SK-N-SH treated with all-trans-retinoic acid at 6 μM for 48 hours (cell line): ENCODE results near the gene ZBTB48.

Experiments used
- ATAC-seq: fragments of 200-7000 bp; cut with Tn5 transposase; 3 replicates; pipeline ENCODE4 v1.9.1; 2020; ENCODE audit warnings: mild to moderate bottlenecking, moderate library complexity
- ARNTL ChIP-seq: fragments of 450-650 bp; formaldehyde crosslinking; IDR thresholded peaks from 2 replicates; pipeline ENCODE4 v1.5.0; 2020; ENCODE audit warnings: low read depth, mild to moderate bottlenecking, moderate library complexity, borderline replicate concordance
- BACH2 ChIP-seq: fragments of 250-450 bp; sonication (Bioruptor Pico); IDR thresholded peaks from 2 replicates; pipeline ENCODE4 v1.9.0; 2021; ENCODE audit warnings: mild to moderate bottlenecking, borderline replicate concordance
- CREB5 ChIP-seq: fragments of 250-450 bp; sonication (Bioruptor Pico); IDR thresholded peaks from 2 replicates; pipeline ENCODE4 v1.5.1; 2020; ENCODE audit warnings: low read depth, mild to moderate bottlenecking, moderate library complexity
- CSDC2 ChIP-seq: fragments of 250-450 bp; sonication (Bioruptor Pico); IDR thresholded peaks from 2 replicates; pipeline ENCODE4 v1.5.0; 2020; ENCODE audit warnings: mild to moderate bottlenecking, moderate library complexity
- ESRRG ChIP-seq: fragments of 250-450 bp; sonication (Bioruptor Pico); IDR thresholded peaks from 2 replicates; pipeline ENCODE4 v1.6.1; 2021; ENCODE audit warnings: mild to moderate bottlenecking
- GLIS3 ChIP-seq: fragments of 250-450 bp; sonication (Bioruptor Pico); IDR thresholded peaks from 2 replicates; pipeline ENCODE4 v1.5.0; 2020; ENCODE audit warnings: mild to moderate bottlenecking, moderate library complexity
- OSR1 ChIP-seq: fragments of 250-450 bp; sonication (Bioruptor Pico); IDR thresholded peaks from 2 replicates; pipeline ENCODE4 v1.8.0; 2022; ENCODE audit warnings: moderate library complexity, mild to moderate bottlenecking, inconsistent platforms
- PPARA ChIP-seq: fragments of 250-450 bp; sonication (Bioruptor Pico); IDR thresholded peaks from 2 replicates; pipeline ENCODE4 v1.5.0; 2020; ENCODE audit warnings: mild to moderate bottlenecking, borderline replicate concordance
- RARB ChIP-seq: fragments of 250-450 bp; sonication (Bioruptor Pico); IDR thresholded peaks from 2 replicates; pipeline ENCODE4 v1.8.0; 2021; ENCODE audit warnings: mild to moderate bottlenecking, moderate library complexity
- SNAI2 ChIP-seq: fragments of 250-450 bp; sonication (Bioruptor Pico); IDR thresholded peaks from 2 replicates; pipeline ENCODE4 v1.5.0; 2020; ENCODE audit warnings: mild to moderate bottlenecking, moderate library complexity
- TCF4 ChIP-seq: fragments of 250-450 bp; sonication (Bioruptor Pico); IDR thresholded peaks from 2 replicates; pipeline ENCODE4 v1.8.0; 2021; ENCODE audit warnings: mild to moderate bottlenecking, moderate library complexity, borderline replicate concordance
- TOX ChIP-seq: fragments of 250-450 bp; sonication (Bioruptor Pico); IDR thresholded peaks from 2 replicates; pipeline ENCODE4 v1.8.0; 2021; ENCODE audit warnings: mild to moderate bottlenecking, moderate library complexity, borderline replicate concordance
- TSHZ2 ChIP-seq: fragments of 250-450 bp; sonication (Bioruptor Pico); IDR thresholded peaks from 2 replicates; pipeline ENCODE4 v1.5.0; 2020; ENCODE audit warnings: mild to moderate bottlenecking, moderate library complexity
- ZC3H10 ChIP-seq: fragments of 250-450 bp; sonication (Bioruptor Pico); IDR thresholded peaks from 2 replicates; pipeline ENCODE4 v1.5.1; 2021; ENCODE audit warnings: mild to moderate bottlenecking, moderate library complexity
- ZFP3 ChIP-seq: fragments of 250-450 bp; sonication (Bioruptor Pico); IDR thresholded peaks from 2 replicates; pipeline ENCODE4 v1.5.0; 2020; ENCODE audit warnings: mild to moderate bottlenecking, moderate library complexity
- ZFP30 ChIP-seq: fragments of 450-650 bp; formaldehyde crosslinking; IDR thresholded peaks from 2 replicates; pipeline ENCODE4 v1.5.0; 2022; ENCODE audit warnings: mild to moderate bottlenecking, moderate library complexity
- ZNF565 ChIP-seq: fragments of 450-650 bp; formaldehyde crosslinking; conservative IDR thresholded peaks from 2 replicates; pipeline ENCODE4 v1.5.0; 2020; ENCODE audit warnings: low read depth, mild to moderate bottlenecking, moderate library complexity
- ZNF70 ChIP-seq: fragments of 450-650 bp; formaldehyde crosslinking; IDR thresholded peaks from 2 replicates; pipeline ENCODE4 v1.5.0; 2020; ENCODE audit warnings: mild to moderate bottlenecking, moderate library complexity
- TF ChIP-seq, protein P1 (sequence below): fragments of 250-450 bp; sonication (Bioruptor Pico); IDR thresholded peaks from 2 replicates; pipeline ENCODE4 v1.8.0; 2021; ENCODE audit warnings: low read depth, mild to moderate bottlenecking, moderate library complexity, borderline replicate concordance
- TF ChIP-seq, protein P2 (sequence below): fragments of 250-450 bp; sonication (Bioruptor Pico); IDR thresholded peaks from 2 replicates; pipeline ENCODE4 v1.5.1; 2021; ENCODE audit warnings: mild to moderate bottlenecking, moderate library complexity
- TF ChIP-seq, protein P3 (sequence below): fragments of 250-450 bp; sonication (Bioruptor Pico); IDR thresholded peaks from 2 replicates; pipeline ENCODE4 v1.8.0; 2020; ENCODE audit warnings: mild to moderate bottlenecking, moderate library complexity, borderline replicate concordance

ZBTB48 gene

DNA sequence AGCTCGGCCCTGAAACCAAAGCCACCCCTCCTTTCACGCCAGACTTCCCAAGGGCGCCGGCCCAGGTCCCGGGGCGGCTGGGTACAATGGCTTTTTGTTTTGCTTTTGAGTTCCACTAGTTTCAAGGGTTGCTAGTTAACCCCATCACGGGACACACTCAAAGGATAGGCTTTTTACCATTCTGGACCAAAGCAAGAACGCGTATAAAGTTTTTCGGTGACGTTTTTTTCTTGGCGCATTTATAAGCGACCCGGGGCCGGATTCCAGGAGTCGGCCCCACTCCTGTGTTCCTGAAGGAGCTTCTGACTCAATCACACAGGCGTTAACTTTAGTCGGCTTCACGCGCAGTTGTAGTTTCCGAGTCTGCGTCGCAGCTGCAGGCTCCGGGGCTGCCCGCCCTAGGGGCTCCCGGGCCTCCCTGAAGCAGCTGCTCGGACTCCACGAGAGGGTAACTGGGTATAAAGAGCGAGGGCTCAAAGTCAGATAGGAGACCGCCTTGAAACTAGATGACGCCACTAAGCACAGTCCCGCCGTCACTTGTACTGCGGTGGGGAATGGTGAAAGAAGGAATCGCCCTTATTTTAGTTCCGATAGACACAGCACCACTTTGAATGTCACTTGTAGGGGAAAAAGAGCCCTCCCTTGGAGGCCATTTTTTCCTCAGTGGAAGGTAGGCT is 23.6 kb downstream of the ZBTB48 start:
- no peak for TF ChIP-seq BACH2 (CRISPR knock-in tag)
- no peak for TF ChIP-seq ESRRG (CRISPR knock-in tag)
- TF ChIP-seq ZC3H10 = no peak
- no peak for TF ChIP-seq ZFP3 (CRISPR knock-in tag)
- TF ChIP-seq PPARA = no peak
- TF ChIP-seq ARNTL (CRISPR knock-in tag) = no peak
- TF ChIP-seq SNAI2 (CRISPR knock-in tag) = no peak
- no peak for TF ChIP-seq ZNF70 (CRISPR knock-in tag)
- TF ChIP-seq, protein P1, sequence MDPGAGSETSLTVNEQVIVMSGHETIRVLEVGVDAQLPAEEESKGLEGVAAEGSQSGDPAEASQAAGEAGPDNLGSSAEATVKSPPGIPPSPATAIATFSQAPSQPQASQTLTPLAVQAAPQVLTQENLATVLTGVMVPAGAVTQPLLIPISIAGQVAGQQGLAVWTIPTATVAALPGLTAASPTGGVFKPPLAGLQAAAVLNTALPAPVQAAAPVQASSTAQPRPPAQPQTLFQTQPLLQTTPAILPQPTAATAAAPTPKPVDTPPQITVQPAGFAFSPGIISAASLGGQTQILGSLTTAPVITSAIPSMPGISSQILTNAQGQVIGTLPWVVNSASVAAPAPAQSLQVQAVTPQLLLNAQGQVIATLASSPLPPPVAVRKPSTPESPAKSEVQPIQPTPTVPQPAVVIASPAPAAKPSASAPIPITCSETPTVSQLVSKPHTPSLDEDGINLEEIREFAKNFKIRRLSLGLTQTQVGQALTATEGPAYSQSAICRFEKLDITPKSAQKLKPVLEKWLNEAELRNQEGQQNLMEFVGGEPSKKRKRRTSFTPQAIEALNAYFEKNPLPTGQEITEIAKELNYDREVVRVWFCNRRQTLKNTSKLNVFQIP (CRISPR knock-in tag) = no peak
- TF ChIP-seq ZFP30 (CRISPR knock-in tag) = no peak
- TF ChIP-seq ZNF565 = no peak
- no peak for TF ChIP-seq TSHZ2 (CRISPR knock-in tag)
- TF ChIP-seq GLIS3 = no peak
- TF ChIP-seq, protein P2, sequence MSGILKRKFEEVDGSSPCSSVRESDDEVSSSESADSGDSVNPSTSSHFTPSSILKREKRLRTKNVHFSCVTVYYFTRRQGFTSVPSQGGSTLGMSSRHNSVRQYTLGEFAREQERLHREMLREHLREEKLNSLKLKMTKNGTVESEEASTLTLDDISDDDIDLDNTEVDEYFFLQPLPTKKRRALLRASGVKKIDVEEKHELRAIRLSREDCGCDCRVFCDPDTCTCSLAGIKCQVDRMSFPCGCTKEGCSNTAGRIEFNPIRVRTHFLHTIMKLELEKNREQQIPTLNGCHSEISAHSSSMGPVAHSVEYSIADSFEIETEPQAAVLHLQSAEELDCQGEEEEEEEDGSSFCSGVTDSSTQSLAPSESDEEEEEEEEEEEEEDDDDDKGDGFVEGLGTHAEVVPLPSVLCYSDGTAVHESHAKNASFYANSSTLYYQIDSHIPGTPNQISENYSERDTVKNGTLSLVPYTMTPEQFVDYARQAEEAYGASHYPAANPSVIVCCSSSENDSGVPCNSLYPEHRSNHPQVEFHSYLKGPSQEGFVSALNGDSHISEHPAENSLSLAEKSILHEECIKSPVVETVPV (CRISPR knock-in tag) = no peak
- TF ChIP-seq TOX (CRISPR knock-in tag) = no peak
- TF ChIP-seq CREB5 (CRISPR knock-in tag) = no peak
- TF ChIP-seq TCF4 = no peak
- TF ChIP-seq RARB (CRISPR knock-in tag) = no peak
- TF ChIP-seq OSR1 (CRISPR knock-in tag) = no peak
- peak; percentile 17 for ATAC-seq

GRCh38 chr1:6603915-6604558 is 24.2 kb downstream of the ZBTB48 start:
- ATAC-seq = no peak
- TF ChIP-seq OSR1 (CRISPR knock-in tag) = no peak
- no peak for TF ChIP-seq ZNF565
- TF ChIP-seq CREB5 (CRISPR knock-in tag) = no peak
- no peak for TF ChIP-seq PPARA
- no peak for TF ChIP-seq ARNTL (CRISPR knock-in tag)
- no peak for TF ChIP-seq ZC3H10
- TF ChIP-seq, protein P3, sequence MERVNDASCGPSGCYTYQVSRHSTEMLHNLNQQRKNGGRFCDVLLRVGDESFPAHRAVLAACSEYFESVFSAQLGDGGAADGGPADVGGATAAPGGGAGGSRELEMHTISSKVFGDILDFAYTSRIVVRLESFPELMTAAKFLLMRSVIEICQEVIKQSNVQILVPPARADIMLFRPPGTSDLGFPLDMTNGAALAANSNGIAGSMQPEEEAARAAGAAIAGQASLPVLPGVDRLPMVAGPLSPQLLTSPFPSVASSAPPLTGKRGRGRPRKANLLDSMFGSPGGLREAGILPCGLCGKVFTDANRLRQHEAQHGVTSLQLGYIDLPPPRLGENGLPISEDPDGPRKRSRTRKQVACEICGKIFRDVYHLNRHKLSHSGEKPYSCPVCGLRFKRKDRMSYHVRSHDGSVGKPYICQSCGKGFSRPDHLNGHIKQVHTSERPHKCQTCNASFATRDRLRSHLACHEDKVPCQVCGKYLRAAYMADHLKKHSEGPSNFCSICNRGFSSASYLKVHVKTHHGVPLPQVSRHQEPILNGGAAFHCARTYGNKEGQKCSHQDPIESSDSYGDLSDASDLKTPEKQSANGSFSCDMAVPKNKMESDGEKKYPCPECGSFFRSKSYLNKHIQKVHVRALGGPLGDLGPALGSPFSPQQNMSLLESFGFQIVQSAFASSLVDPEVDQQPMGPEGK (CRISPR knock-in tag) = no peak
- TF ChIP-seq ZFP3 (CRISPR knock-in tag) = no peak
- no peak for TF ChIP-seq CSDC2
